Activated B cell treated with CpG ODN at 0.5 μM for 24 hours (primary cell): ENCODE results near the gene PYHIN1. TPM values are rescaled to one million over a fixed set of nuclear protein-coding genes. Genes with fewer than 3 reads are reported as not detected.
A peak's percentile ranks its signal among the peaks of the same experiment; 100 is the strongest.

Source experiments
- ATAC-seq: fragments of 200-7000 bp; cut with Tn5 transposase; one replicate; pipeline ENCODE4 v1.10.0; 2021; ENCODE audit warnings: low read depth, mild to moderate bottlenecking, moderate library complexity
- CTCF ChIA-PET: fragments of 350-600 bp; sonication (Branson Sonifier 250); formaldehyde crosslinking; loops from one replicate; lab custom pipeline; 2021; ENCODE audit warnings: antibody characterized with exemption; lab: Charles Lee
- POLR2A ChIA-PET: fragments of 350-600 bp; sonication (Branson Sonifier 250); formaldehyde crosslinking; loops from one replicate; lab custom pipeline; 2021; ENCODE audit warnings: antibody characterized with exemption; lab: Charles Lee
- DNase-seq: peaks from one replicate; pipeline ENCODE4 v3.0.0; 2022
- H3K27ac Mint-ChIP-seq: one replicate; pipeline ENCODE4 v1.8.0; 2020; ENCODE audit warnings: mixed read lengths
- H3K27me3 Mint-ChIP-seq: one replicate; pipeline ENCODE4 v1.8.0; 2021; ENCODE audit warnings: mixed read lengths
- H3K36me3 Mint-ChIP-seq: one replicate; pipeline ENCODE4 v1.8.0; 2021; ENCODE audit warnings: low read depth, mixed read lengths
- H3K4me1 Mint-ChIP-seq: one replicate; pipeline ENCODE4 v1.8.0; 2021; ENCODE audit warnings: mixed read lengths
- H3K4me3 Mint-ChIP-seq: one replicate; pipeline ENCODE4 v1.8.0; 2020; ENCODE audit warnings: mild to moderate bottlenecking, mixed read lengths
- H3K9me3 Mint-ChIP-seq: one replicate; pipeline ENCODE4 v1.8.0; 2020; ENCODE audit warnings: mixed read lengths
- CTCF ChIP-seq: fragments of 200-600 bp; IDR thresholded peaks from one replicate; pipeline ENCODE4 v1.8.0; 2022; ENCODE audit warnings: antibody characterized with exemption, mild to moderate bottlenecking
- intact Hi-C: fragments of 100-400 bp; cut with micrococcal nuclease; formaldehyde crosslinking; loops from one replicate; pipeline ENCODE4 v1.15.1; 2024
- total RNA-seq: library from RNA; stranded (reverse); gene quantifications from 2 replicates; pipeline ENCODE4 v1.2.3, GENCODE V29; 2022

The PYHIN1 gene
- total RNA-seq = 5.4 and 5.8 TPM in 2 replicates

DNA sequence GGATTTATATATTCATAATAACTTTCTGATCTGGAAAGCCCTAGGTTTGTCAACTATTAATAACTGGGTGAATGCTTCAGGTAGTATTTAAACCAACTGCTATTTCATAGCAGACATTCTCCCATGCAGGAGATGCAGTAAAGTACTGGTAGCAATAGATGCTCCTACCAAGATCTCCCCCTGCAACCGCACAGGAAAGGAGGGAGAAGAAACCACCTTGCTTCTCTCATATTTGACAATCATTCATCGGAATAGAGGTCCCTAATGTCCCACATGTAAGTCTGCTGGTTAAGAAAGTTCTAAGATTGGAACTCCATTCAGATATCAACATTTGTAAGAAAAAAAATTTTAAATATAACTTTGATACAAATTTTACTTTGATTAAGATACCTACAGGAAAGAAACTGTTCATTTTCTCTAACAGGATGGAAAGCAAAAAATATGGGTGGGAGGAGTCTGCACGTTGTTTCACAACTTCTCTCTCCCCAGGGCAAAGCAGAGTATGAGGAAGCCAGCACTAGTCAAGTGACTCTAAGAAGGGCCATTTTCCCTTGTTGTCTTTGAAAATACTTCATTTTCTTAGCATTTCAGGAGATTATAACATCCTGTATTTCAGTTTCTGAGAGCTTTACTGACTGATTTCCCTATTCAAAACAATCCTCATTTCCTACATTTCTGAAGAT lies at the start of gene PYHIN1:
TSS of gene PYHIN1 (plus strand) at position 498 of the 683 bp plus-strand sequence. CDS start 5,359 bp downstream, outside the sequence.
- H3K4me1 Mint-ChIP-seq = peaks cover 22% of the 10 kb centered on the region
- CTCF ChIA-PET = no interaction called here
- TF ChIP-seq CTCF = no peak
- peak; percentile 54 for ATAC-seq
- H3K27me3 Mint-ChIP-seq = peaks cover 3% of the 10 kb centered on the region
- H3K27ac Mint-ChIP-seq = peak within 1 kb of the TSS; percentile 71
- POLR2A ChIA-PET = no interaction called here
- H3K9me3 Mint-ChIP-seq = peaks cover 9% of the 10 kb centered on the region
- peak within 1 kb of the TSS; percentile 82 for H3K4me3 Mint-ChIP-seq
- no peak for DNase-seq
- intact Hi-C loops = no loop called here
- peaks cover 1% of the 10 kb centered on the region for H3K36me3 Mint-ChIP-seq

- Mint-ChIP-seq H3K36me3 (no peaks in the 10 kb centered on the region), H3K9me3 (peaks cover 8% of the 10 kb centered on the region), H3K4me1 (no peaks in the 10 kb centered on the region), H3K27me3 (peaks cover 5% of the 10 kb centered on the region), H3K27ac (no peak overlapping the region), H3K4me3 (no peak overlapping the region)
- ATAC-seq (no peak), DNase-seq (no peak)
- ChIA-PET CTCF (no interaction called here), POLR2A (no interaction called here)
- TF ChIP-seq CTCF = no peak
- intact Hi-C loops = no loop called here
Observed at GRCh38 chr1:158893654-158894053, 37.7 kb upstream of the PYHIN1 start.

DNA sequence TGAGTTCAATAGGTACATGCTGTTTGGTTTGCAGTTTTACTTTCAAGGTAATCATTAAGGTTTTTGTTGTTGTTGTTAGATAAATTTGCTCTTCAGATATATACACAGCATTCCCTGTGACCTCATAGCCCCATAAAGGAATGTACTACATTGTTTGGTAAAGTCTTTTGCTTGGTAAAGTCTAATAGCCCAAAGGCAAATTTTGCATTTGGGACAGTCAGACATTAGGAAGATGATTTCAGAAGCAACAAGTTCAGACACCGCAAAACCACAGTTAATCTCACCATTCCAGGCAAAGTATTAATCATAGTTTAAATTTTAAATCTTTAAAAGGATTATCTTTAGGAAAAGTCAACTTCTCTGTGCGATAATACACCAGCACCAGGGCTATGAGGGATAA lies 32.6 kb upstream of the PYHIN1 start:
- peaks cover 20% of the 10 kb centered on the region for H3K27me3 Mint-ChIP-seq
- ATAC-seq (no peak), DNase-seq (no peak)
- ChIA-PET CTCF (no interaction called here), POLR2A (no interaction called here)
- H3K4me3 Mint-ChIP-seq = no peak overlapping the region
- intact Hi-C loops = no loop called here
- H3K27ac Mint-ChIP-seq = no peak overlapping the region
- TF ChIP-seq CTCF = no peak
- peaks cover 6% of the 10 kb centered on the region for H3K9me3 Mint-ChIP-seq
- no peaks in the 10 kb centered on the region for H3K36me3 Mint-ChIP-seq
- no peaks in the 10 kb centered on the region for H3K4me1 Mint-ChIP-seq

GRCh38 chr1:158901623-158902022 lies 29.7 kb upstream of the PYHIN1 start:
- CTCF ChIA-PET = no interaction called here
- Mint-ChIP-seq H3K27ac (no peak overlapping the region), H3K4me1 (no peaks in the 10 kb centered on the region), H3K9me3 (peaks cover 2% of the 10 kb centered on the region), H3K27me3 (peaks cover 28% of the 10 kb centered on the region), H3K36me3 (no peaks in the 10 kb centered on the region), H3K4me3 (no peak overlapping the region)
- DNase-seq = no peak
- ATAC-seq = no peak
- intact Hi-C loops = no loop called here
- POLR2A ChIA-PET = no interaction called here
- TF ChIP-seq CTCF = no peak

GRCh38 chr1:158916085-158916484 lies 15.3 kb upstream of the PYHIN1 start:
- H3K9me3 Mint-ChIP-seq = peaks cover 32% of the 10 kb centered on the region
- no peaks in the 10 kb centered on the region for H3K4me1 Mint-ChIP-seq
- intact Hi-C loops = no loop called here
- H3K27ac Mint-ChIP-seq = no peak overlapping the region
- ChIA-PET CTCF (no interaction called here), POLR2A (interaction anchor here (0.6 kb wide), 1 partner anchor 1735 kb away, joined by 3 read pairs; no protein-coding TSS in a partner anchor)
- H3K27me3 Mint-ChIP-seq = peaks cover 4% of the 10 kb centered on the region
- ATAC-seq (no peak), DNase-seq (no peak)
- peaks cover 3% of the 10 kb centered on the region for H3K36me3 Mint-ChIP-seq
- no peak for TF ChIP-seq CTCF
- no peak overlapping the region for H3K4me3 Mint-ChIP-seq
